Measurements from ENCODE around the gene UBL4A.
"Not testable (repeated sequence)": the region's sequence is repeated elsewhere in the genome, so short reads cannot be mapped to it uniquely, and the experiment has no call there.

Gene UBL4A

DNA sequence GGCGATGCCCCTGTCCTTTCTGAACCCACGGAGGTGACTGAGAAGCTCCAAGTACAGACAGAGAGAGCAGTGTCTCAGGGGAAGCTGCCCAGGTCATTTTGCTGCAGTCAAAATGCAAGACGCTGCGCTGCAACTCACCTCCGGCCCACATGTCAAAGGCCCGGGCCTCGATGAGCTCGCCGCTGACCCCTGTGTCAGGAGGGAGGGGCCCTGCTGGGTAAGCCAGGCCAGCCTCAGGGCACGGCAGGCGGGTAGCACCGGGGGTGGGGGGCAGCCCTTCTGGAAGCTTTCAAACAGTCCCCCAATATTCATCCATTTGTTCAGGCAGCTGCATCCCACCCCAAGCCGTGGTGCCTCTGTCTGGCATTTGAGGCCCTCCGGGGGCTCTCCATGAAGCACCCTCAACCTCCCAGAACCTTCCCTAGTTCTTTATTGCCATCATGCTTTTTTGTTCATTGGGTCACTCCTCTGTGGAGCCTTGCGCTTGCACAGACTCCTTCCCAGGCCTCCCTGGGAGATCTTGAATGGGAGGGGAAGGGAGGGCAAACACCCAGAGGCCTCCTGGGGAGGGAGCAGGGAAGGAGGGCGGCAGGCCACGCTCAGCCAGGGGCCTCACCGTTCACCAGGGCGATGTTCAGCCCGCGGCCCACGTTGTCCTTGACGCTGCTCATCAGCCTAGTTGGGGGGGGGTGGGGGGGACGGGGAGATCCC lies 21.4 kb upstream of the UBL4A start:
- no peak for DNase-seq

DNA sequence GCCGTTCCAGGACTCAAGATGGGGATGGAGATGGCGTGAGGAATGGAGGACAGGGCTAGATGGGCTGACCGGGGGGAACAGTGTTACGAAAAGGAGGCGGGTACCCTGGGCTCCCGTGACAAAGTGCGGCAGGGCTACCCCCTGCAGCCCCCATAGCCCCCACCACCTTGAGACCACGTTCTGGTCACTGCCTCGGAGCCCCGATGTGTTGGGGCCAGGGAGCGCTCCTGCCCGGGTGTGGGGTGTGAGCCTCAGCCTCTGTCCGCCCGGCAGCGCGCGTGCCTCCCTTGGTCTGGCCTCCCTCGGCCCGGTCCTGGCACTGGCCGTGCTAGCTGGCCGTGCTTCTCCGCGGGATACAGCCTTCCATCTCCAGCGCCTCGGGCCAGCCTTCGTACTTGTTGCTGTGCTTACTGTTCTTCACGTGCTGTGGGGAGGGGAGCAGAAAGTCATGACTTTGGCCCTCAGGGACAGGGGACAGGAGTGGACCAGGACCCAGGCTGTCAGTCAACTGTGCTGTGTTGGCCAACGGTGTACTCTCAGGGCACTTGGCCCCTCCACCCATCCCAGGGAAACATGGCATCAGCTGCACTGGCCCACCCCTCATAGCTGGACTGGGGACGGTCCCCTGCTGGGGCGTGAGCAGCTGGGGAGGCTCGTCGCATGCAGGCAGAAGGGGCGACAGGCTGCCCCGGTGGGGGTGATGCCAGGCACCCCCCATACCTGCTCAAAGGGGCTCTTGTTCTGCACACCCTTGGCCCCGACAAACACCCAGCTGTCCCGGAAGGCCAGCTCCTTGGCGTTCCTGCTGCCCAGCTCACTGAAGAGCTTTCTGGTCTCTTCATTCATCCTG lies 20.3 kb upstream of the UBL4A start:
- DNase-seq: no peak

GRCh38 chrX:154505734-154506133 lies 19.3 kb upstream of the UBL4A start:
- no peak for DNase-seq

- no peak for DNase-seq
These were observed 16.6 kb upstream of the UBL4A start for GRCh38 chrX:154502989-154503388.

DNA sequence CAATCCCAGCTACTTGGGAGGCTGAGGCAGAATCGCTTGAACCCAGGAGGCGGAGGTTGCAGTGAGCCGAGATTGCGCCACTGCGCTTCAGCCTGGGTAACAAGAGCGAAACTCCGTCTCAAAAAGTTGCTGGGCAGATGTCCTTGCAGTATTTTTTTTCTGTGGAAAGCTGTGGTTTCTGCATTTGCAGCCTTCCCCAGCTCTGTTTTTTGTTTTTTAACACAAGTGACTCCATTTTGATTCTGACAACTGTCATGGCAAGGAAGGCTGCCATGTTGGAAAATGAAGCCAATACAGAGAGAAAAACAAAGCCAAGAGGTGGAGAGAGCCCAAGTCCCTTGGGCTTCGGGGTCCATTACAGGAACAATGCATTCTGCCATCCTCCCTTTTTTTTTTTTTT lies 15.7 kb upstream of the UBL4A start:
- no peak for DNase-seq

DNA sequence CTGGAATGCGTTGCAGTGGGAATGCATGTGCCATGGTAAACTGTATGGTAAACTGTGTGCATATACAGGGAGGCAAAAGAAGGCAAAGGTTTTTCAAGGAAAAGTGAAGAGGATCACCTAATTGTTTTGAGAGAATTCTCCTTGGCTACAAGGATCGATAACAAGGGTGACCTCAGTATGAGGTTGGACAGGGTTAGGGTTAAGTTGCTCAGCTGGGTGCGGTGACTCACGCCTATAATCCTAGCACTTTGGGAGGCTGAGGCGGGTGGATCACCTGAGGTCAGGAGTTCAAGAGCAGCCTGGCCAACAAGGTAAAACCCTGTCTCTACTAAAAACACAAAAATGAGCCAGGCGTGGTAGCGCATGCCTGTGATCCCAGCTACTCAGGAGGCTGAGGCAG lies 15.0 kb upstream of the UBL4A start:
- not testable (repeated sequence) for DNase-seq

DNA sequence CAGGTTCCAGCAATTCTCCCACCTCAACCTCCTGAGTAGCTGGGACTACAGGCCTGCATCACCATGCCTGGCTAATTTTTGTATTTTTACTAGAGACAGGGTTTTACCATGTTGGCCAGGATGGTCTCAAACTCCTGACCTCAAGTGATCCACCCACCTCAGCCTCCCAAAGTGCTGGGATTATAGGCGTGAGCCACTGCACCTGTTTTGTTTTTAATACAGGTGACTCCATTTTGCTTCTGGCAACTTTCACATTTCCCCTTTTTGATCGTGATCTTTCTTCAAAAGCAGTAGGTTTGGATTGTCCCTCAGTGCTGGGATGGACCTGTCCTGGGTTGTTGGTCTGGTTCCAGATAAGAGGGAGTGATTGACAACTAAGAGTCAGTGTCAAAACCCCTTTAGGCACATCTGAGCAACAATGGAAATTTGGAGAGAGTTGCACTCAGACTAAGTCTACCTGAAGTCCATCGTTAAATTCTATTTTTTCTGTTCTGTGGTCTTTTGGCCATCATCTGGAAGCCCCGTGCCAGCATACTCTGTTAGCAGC lies 10.2 kb upstream of the UBL4A start:
- DNase-seq: not testable (repeated sequence)

- no peak for DNase-seq
These were observed 9.1 kb upstream of the UBL4A start for GRCh38 chrX:154495472-154495922.

DNA sequence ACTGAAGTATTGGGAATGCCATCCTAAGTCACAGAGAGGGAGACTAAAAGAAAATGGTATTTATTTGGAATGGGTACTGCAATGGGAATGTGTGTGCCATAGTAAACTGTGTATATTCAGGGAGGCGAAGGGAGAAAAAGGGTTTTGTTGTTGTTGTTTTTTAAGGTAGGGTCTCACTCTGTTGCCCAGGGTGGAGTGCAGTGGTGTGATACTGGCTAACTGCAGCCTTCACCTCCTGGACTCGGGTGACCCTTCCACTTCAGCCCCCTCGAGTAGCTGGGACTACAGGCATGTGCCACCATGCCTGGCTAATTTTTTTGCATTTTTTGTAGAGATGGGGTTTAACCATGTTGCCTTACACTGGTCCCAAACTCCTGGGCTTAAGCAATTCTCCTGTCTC lies 8.3 kb upstream of the UBL4A start:
- DNase-seq: no peak

DNA sequence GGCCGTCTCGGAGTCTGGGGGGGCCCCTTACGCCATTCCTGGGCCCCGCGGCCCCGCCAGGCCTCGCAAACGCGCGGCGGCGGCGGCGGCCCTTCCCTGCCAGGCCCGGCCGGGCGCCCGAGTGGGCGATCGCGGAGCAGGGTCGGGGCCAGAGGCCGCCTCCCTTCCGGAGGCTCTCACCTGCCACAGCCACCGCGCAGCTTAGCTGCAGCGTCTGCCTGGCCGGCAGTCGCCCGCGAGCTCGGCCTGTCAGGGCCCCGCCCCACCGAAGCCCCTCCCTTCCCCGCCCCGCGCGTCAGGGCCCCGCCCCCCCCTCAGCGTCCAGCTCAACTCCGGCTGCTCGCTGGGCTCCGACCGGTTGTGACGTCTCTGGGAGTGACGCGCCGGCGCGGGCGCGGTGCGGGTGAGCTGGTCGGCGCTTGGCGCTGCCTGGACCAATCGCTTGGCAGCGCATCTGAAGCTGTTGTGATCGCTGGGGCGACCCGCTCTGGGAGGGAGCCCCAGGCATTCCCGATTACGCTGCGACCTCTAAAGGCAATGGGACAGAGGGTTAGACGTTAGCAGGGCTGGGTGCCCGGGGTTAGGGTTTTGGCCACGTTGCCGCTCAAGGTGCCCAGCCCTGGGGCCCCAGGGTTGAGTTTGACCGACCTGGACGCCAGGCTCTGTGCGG lies 4.1 kb upstream of the UBL4A start, which contains the start of gene SLC10A3:
Gene SLC10A3 (minus strand): TSS at position 216 of the 670 bp plus-strand sequence. CDS start 1,689 bp downstream, outside the sequence.
- peak; percentile 78 for DNase-seq

GRCh38 chrX:154490021-154490413 lies 3.6 kb upstream of the UBL4A start:
- no peak for DNase-seq

DNA sequence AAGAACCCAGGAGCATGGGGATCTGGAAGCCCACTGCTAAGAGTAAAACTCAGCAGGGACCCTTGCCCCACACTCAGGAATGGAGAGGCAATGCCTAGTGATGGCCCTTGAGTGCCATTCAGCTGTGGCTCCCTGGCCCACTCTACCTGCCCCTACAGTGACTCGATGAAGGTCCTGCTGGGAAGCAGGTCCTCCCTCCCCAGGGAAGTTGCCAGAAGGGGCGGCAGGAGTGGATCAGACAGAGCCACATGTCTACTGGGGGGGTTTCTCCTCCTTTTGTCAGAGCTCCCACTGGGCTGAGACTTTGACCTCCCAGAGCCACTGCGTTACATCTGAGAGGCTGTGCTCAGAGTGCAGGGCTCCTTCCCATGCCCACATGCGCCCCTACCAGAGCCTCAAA lies 2.8 kb upstream of the UBL4A start:
- no peak for DNase-seq

DNA sequence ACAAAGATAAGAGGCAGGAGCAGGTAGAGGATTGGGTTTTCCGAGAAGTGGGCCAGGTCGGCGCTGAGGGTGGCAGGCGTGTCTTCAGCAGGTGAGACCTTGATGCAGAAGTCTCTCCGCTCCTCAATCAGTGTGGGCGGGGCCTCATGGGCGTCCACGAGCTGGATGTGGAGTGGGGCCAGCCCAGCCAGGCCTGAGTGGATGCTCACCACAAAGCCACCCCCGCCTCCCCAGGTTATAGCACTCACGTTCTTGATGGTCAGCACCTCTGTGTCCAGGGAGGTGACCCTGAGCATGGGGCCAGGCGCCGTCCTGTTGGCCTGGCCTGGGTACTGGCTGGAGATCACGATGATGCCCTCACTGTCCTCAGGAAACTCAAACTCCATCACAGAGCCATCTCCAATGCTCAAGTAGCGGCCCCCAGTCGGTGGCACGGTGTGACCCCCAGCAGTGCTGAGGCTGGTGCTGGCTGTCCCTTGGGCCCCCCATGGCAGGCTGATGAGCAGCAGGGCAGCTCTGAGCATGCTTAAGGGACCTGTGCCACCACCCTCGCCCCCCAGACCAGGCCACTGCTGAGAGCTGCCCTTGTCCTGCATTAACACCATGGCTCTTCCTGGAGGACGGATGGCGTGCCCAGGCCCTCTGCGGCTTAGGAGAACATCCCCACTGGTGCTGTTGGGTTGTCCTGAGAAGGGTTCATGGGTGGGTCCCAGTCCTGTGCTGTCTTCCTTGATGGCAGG lies 2.1 kb upstream of the UBL4A start:
- DNase-seq: no peak

DNA sequence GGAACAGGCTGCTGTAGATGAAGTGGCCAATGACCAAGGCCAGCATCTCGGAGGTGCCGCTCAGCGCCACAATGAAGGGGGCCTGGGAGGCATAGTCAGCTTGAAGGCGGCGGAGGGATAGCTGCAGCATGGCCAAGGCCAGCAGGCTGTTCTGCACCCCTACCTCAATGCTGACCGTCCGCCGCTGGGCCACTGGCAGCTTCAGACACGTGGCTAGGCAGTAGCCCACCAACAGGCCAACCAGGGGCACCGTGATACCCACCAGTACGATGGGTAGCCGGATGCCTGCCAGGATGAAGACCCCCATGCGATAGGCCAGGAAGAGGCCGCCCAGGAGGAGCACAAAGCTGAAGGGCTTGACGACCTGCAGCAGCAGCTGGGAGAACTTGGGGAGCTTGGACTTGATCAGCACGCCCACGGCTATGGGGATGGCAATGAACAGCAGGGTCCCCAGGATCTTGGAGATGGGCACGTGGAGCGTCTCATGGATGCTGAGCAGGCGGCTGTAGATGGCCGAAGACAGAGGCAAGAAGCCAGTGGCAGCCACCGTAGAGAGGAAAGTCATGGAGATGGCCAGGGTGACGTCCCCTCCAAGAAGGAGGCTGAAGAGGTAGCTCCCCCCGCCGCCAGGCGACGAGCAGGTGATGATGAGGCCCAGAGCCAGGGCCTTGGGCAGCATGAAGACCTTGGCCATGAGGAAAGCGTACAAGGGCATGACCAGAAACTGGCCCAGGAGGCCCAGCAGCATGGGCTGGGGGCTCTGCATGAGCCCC lies 1.3 kb upstream of the UBL4A start:
- no peak for DNase-seq

DNA sequence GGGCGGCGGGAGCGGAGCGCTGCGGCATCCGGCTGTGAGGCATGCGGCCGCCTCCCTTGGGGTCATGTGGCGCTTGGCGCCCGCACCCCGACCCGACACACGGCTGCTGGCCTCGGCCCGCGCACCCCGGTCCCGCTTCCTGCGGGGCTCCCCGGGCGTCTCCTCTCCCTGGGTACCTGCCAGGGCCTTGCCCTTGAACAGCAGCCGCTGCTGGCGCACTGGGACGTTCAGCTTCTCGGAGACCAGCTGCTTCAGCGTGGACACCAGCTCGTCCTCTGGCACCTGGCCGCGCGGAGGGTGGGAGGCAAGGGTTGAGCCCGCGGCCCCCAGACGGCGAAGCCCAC lies 391 bp downstream of the UBL4A start:
- DNase-seq: no peak

- no peak for DNase-seq
These were observed 1.0 kb downstream of the UBL4A start for GRCh38 chrX:154485150-154486051.

DNA sequence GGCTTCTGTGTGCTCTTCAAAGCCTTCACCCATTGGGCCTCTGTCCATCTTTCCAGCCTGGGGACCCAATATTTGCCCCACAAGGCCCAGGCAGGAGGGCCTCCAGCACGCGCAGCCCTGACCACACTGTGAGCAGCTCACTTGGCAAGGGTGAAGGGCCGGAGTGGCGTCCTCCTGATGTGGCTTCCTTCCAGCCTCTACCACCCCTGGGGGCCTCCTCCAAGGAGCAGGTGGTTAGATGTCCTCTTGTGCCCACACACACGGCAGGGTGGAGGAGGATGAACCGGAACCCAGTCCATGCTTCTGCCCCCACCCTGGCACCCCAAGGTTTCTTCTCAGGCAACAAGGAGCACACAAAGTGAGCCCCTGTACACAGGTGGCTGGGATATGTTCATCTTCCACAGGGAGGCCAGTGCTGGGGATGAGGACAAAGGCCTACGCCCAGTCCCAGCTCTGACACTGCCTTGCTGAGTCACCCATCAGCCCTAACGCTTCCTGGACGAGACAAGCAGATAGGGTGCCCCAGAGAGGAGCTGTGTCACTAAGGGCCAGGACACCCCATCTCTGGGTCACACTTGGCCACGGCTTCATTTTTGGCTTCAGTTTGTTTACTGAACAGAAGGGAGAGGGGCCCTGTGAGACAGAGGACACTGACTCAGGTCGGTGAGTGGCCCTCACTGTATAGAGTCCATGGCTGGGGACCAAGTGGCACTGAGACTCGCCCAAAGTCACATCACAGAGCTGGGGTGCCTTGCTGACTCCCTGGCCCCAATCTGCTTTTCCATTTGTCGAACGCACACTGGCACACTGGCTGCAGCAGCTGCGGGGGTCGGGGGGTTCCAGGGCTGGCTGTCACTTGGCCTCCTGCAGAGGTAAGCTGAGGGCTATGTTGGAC lies 1.9 kb downstream of the UBL4A start:
- DNase-seq: no peak

DNA sequence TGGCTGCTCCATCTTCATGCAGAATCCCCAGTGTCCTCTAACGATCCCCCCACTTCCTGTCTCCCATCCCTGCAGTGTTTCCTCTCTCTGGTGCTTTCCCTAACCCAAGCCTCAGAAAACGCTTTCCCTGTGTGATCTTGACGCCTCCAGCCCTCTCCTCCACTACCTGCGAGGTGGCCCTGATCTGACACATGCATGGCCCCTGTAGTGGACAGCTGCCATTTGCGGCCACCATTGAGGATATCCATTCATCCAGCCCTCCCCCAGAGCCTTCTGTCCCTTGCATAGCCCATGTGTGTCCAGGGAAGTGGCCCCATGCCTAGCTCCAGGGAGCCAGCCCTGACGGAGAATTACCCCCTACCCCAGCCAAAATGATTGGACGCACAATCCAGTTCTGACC lies 3.1 kb downstream of the UBL4A start:
- no peak for DNase-seq

DNA sequence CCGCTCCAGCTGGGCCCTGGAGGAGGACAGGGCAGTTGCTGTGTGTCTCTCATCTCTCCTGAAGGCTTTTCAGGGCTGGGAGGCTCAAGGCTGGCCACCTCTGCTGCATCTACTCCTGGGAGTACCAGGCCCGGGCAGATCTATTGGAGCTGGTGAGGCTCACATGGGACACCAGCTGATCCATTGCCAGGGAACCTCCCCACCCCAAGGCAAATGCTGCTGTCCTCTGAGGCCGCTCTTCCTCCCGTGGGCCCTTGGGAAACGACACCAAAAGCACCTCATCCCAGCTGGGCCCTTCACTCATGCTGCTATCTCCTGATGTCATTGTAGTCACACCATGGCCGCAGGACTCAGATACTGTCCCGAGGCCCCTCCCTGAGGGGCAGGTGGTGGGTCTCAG lies 3.6 kb downstream of the UBL4A start:
- DNase-seq: no peak
